Activated naive CD4-positive, alpha-beta T cell treated with anti-CD3 and anti-CD28 coated beads, Interleukin-2, amount 50 U/mL, for 16 hours (primary cell): Measurements from ENCODE around the gene CCDC102A.

Experiments used
- DNase-seq: peaks from one replicate; pipeline ENCODE4 v3.0.0-alpha.2; 2020

The CCDC102A gene

GRCh38 chr16:57535680-57536305, 578 bp downstream of the CCDC102A start:
- peak; percentile 94 for DNase-seq

DNA sequence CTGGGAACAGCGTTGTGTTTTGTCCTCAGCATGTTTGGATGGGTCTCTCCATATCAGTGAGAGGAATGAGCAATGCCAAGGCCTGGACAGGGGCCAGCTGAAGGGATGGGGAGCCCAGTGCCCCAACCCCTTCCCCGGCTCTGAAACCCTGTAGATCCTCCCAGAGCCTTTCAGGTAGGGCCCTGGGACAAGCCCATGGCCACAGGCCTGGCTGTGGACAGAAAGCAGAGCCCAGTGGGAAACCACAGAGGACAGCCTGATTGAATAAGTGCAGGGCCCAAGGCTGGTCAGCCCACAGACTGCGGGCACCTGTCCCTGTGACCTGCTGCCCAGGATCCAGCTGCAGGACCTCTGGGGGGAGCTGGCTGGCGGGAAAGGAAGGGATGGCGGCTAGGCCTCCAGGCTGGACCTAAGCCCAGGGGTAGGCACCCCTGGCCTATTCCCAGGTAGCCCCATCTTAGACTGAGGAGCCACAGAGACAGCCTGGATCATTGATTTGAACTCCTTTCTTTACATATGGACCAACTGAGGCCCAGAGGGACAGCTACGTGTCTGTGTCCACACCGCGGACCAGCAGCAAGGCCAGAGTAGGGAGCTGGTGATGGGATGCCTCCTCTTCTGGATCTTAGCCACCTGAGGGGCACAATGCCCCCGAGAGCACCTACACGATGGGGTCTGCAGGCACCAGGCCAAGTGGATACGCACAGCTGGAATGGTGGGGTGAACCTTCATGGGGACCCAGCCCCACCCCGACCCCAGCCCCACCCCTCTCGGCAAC, 1.3 kb downstream of the CCDC102A start:
- DNase-seq: no peak

DNA sequence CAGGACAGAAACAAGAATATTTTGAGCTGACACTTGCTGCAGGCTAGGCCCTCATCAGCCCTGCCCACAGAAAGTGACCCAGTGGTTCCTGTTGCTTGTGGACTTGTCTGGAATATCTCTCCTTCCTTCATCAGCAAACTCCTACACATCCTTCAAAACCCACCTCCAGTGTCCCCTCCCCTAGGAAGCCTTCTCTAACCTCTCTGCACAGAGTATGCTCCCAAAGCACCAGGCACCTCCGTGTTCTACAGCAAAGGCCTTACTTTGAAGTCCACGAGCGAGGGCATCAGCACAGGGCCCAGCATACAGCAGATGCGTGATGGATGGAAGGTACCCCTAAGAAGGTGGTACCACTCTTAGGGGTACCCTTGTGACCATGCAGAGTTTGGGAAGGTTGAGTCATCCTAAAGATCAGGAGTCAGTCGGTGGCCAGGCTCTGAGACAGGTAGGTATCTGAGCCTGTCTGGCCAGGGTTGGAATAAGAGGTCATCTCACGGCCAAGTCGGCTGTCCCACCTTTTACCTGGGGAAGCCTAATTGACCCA, 2.0 kb downstream of the CCDC102A start:
- no peak for DNase-seq

DNA sequence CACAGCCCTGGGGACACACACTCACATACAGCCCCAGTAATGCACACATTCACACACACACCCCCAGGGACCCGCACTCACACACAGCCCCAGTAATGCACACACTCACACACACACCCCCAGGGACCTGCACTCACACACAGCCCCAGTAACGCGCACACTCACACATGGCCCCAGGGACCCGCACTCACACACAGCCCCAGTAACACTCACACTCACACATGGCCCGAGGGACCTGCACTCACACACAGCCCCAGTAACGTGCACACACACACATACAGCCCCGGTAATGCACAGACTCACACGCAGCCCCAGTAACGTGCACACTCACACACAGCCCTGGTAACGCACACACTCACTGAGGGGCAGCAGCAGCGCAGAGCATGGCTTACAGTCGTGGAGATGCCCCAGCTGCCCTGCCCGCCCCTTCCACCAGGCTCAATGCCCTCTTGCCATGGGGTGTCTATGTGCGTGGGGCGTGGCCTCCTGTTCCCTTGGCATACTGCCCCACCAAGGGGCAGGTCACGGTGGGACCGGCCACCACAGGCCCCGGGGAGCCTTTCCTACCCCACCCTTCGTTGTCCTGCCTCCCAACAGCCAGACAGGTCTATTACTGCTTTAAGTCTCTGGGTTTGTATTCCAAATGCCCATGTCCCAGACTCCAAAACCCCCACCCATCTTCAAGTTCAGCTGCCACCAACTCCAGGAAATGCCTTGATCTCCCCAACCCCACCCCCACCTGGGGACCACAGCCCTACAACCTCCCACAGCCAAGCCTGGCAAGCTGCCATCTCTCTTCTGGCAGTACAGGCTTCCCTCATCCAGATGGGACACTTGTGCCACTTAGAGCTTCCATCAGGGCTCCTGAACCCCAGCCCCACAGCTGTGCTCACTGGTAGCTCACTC, 2.7 kb downstream of the CCDC102A start:
- DNase-seq: no peak

DNA sequence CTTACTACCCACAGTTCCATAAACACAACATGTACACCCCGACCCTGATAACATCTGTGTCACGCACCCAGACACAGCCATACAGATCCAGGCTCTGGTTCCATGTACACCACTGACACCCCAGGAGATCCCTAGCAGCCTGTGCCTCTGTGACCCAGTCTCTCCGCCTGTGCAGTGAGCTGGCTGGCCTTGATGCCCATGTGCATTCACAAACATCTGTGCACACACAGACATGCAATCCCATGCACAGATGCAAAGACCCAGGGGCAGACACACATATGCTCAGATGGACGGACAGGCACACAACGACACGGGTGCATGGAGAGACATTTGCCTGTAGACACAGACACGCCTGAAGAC, 4.1 kb downstream of the CCDC102A start:
- no peak for DNase-seq

DNA sequence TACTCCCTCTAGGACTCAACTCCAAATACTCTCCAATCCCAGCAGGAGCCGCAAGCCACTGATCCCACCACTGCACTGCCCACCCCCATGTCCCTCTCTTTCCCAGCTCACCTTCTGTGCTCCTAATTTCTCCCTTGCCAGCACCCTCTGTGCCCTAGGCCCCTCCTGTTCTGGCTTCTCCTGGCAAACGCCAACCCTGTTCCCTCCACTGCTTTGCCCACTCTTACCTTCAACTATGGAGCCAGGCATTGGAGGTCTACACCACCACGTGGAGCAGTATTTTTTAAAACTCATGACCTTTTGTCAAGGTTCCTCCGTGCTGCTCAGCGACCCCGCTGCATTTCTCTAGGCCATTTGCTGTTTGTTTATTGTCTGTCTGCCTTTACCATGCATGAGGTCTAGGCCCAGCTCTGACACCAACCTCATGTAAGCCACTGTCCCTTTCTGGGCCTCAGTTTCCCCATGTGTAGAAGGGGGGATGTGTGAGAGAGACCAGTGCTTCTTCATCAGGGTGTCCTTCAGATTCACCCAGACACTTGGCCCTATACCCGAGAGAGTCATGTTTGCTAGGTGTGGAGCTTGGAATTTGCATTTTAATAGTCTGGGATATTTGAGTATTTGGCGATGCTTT, 4.6 kb downstream of the CCDC102A start:
- no peak for DNase-seq

DNA sequence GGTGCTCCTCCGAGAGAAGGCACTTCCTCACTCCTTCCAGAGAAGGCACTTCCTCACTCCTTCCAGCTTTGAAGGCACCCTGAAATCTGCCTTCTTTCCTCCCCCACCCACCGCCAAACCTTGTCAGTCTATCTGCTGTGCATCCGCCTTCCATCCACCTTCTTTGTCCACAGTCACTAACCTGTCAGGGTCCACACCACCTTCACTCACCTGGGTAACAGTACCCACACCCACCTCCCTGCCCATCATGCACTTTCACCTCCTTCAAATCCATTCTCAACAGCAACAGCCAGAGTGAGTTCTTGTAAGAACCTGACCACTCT, 5.2 kb downstream of the CCDC102A start:
- no peak for DNase-seq

DNA sequence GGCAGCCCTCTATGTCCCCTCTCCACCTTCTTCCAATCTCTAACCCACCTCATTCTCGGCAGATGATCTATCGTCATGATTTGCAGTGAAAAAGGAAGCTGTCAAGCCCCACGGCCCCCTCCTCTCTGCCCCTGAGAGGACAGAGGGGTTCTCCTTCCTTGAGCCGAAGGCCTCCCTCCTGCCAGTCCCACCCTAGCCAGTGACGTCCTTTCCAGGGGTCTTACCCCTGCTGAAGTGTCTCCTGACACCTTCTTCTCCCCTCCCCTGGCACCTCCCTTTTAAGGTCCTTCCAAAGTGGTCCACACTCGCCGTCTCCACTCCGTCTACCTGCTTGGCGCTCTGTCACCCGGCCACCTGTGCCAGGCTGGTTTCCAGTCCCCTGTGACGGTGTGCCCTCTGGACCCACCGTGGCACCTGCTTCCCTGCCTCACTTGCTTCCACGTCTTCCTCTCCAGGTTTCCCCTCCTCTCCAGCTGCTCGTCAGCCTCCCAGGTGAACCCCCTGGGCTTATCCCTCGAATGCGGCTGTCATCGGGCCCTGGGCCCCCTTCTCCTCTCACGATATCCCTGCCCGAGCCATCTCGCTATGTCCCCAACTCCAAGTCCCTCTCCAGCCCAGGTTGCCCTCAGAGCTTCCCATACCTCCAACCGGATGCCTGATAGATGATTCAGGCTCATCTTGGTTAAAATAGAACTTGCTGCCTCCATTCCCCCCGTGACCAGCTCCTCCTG, 5.7 kb downstream of the CCDC102A start:
- DNase-seq: no peak

GRCh38 chr16:57530104-57530521, 6.3 kb downstream of the CCDC102A start:
- DNase-seq: peak; percentile 68

GRCh38 chr16:57529391-57530103, 6.8 kb downstream of the CCDC102A start:
- no peak for DNase-seq

- no peak for DNase-seq
Measured at GRCh38 chr16:57528499-57529390, 7.6 kb downstream of the CCDC102A start.

- no peak for DNase-seq
Measured at GRCh38 chr16:57527610-57528360, 8.6 kb downstream of the CCDC102A start.

DNA sequence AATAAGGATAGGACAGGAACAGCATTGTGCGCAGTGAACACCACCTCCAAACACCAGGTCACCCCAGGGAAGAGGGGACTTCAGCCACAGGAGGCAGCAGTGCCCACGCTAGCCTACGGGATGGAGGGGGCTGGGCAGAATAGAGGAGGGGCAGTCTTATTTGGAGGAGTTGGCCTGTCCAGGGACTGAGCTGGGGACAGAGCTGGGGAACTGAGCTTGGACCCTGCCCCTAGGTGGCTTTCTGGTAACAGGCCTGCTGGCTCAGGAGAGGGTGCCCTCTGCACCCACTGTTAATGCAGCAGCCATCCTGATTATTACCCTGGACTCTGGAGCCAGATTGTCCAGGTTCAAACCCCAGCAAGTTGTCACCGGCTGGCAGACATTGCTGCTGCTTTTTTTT, 9.3 kb downstream of the CCDC102A start:
- DNase-seq: no peak

DNA sequence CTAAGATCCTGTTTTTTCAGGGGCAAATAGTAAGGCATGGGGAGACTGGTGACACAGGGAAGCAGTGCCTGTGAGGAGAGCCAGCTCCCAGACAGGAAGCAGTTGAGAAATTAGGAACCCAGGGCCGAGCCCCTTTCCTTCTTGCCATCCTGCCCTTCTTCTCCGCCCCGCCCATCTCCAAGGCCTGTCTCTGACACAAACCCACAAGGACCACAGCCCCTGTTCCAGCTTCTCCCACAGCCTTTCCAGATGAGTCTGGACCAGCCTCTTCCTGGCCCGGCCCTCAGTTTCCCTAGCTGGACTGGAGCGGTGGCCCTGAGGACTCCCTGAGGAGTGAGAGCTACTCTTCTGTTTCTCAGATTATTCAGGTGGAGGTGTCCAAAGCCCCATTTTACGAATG, 9.9 kb downstream of the CCDC102A start:
- no peak for DNase-seq

GRCh38 chr16:57525761-57526160, 10.6 kb downstream of the CCDC102A start:
- DNase-seq: no peak

- no peak for DNase-seq
Measured at GRCh38 chr16:57522960-57523359, 13.4 kb downstream of the CCDC102A start.

DNA sequence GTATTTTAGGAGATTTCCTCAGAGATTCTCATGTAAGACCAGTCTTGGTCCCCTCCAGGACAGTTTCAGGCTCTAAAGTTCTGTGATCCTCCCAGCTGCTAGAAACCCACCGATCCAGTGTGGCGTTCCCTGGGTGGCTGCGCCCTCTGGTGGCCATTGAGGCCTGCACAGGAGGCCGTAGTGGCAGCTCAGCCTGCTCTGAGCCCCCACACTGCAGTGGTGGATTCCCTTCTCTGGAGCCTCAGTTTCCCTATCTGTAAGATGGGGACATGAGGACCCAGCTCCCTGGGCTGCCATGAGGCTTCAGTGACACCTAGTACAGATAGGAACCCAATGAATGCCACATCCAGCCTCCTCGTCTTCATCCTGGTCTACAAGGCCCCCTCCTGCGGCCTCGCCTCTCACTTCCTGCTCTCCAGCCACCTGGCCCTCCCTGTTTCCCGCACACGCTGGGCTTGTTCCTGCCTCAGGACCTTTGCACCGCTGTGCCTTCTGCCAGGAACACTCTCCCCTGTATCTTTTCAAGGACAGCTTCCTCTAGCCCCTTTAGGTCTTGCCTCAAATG, 16.5 kb downstream of the CCDC102A start:
- peak; percentile 82 for DNase-seq

DNA sequence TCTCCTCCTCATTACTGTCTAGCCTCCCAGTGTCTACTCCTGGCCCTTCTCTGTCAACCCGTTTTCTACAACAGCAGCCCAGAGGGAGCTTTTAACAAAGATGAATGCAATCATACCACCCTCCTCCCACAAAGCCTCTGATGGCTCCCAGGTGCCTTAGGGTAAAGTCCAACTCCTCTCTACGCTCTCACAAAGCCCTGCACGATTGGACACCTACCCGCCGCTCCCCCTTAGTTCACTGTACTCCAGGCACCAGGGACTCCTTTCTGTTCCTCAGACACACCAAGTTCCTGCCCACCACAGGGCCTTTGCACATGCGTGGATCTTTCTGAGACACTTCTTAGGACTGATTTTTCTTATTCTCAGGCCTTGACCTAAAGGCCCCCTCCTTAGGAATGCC, 17.4 kb downstream of the CCDC102A start:
- DNase-seq: no peak

GRCh38 chr16:57518520-57518919, 17.9 kb downstream of the CCDC102A start:
- DNase-seq: no peak
